GM18502 (cell line): Measurements from ENCODE around the gene CFAP92.

Source experiments
- ATAC-seq: cut with Tn5 transposase; IDR thresholded peaks from one replicate; pipeline ENCODE4 v1.9.1; 2021; ENCODE audit warnings: mild to moderate bottlenecking; ENCODE audit not compliant: unreplicated experiment, poor library complexity

CFAP92 gene

GRCh38 chr3:128991355-128991895, 2.5 kb downstream of the CFAP92 start:
- ATAC-seq, result no peak

GRCh38 chr3:128988286-128988685, 5.6 kb downstream of the CFAP92 start:
- no peak for ATAC-seq

GRCh38 chr3:128987302-128988100, 6.4 kb downstream of the CFAP92 start:
- ATAC-seq, result no peak

- ATAC-seq, result no peak
Observed at GRCh38 chr3:128984596-128984995, 9.3 kb downstream of the CFAP92 start.

GRCh38 chr3:128983293-128984069, 10.4 kb downstream of the CFAP92 start:
- no peak for ATAC-seq

GRCh38 chr3:128975276-128975675, 18.6 kb downstream of the CFAP92 start:
- no peak for ATAC-seq

- ATAC-seq, result no peak
Observed at GRCh38 chr3:128973988-128974564, 19.8 kb downstream of the CFAP92 start.

- ATAC-seq, result no peak
Observed at GRCh38 chr3:128971421-128972100, 22.3 kb downstream of the CFAP92 start.

GRCh38 chr3:128970740-128971047, 23.2 kb downstream of the CFAP92 start:
- ATAC-seq, result no peak

- no peak for ATAC-seq
Observed at GRCh38 chr3:128969993-128970739, 23.7 kb downstream of the CFAP92 start.

GRCh38 chr3:128967748-128968355, 26.0 kb downstream of the CFAP92 start:
- ATAC-seq, result no peak

GRCh38 chr3:128965818-128966217, 28.1 kb downstream of the CFAP92 start:
- ATAC-seq, result no peak

- no peak for ATAC-seq
Observed at GRCh38 chr3:128965280-128965679, 28.6 kb downstream of the CFAP92 start.

- no peak for ATAC-seq
Observed at GRCh38 chr3:128956440-128956839, 37.4 kb downstream of the CFAP92 start.

- no peak for ATAC-seq
Observed at GRCh38 chr3:128950223-128950938, 43.5 kb downstream of the CFAP92 start.

GRCh38 chr3:128949158-128949557, 44.7 kb downstream of the CFAP92 start:
- ATAC-seq, result no peak

GRCh38 chr3:128946411-128946810, 47.5 kb downstream of the CFAP92 start:
- ATAC-seq, result no peak

GRCh38 chr3:128945878-128946175, 48.0 kb downstream of the CFAP92 start:
- no peak for ATAC-seq
